HG03521 (cell line): ENCODE measurements around the gene C6orf118.

Source experiments
- ATAC-seq: cut with Tn5 transposase; IDR thresholded peaks from one replicate; pipeline ENCODE4 v1.9.1; 2021; ENCODE audit warnings: mild to moderate bottlenecking, moderate library complexity; ENCODE audit not compliant: unreplicated experiment

C6orf118 gene

DNA sequence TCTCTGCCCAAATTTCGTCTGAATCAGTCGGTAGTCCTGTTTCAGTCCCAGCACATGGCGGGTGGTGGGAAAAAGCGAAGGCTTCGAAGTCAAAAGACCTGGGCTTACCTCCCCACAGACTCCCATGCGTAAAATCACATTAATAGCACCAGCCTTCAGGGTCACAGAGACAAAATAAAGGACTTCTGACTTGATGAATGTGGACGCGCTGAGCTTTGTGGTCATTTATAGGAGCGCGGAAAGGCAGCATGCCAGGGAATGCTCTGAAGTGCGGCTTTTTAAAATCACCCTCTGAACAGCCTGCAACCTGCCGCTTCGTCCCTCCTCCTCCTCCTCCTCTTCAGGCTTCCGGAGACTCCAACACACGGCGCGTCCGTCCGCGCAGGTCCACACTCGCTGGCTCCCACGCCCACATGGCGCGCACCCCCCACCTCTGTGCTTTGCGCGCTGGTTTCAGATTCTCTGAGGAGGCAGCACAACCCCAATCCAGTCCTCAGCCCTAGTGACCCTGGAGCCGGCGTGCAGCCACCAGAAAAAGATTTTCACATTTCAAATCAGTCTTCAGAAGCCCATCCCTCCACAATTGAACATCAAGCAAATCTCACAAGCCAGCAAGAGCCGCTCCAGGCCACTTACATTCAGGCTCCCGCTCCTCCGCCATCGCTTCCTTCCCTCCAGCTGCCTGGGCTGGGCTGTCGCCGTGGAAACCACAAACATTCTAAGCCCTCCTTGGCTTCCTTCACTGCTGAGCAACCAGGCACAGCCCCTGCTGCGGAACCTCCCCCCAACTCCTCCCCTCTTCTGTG, at the start of gene C6orf118:
TSS of gene C6orf118 (minus strand) at position 680 of the 806 bp plus-strand sequence. CDS start at position 661, 19 bp downstream.
- ATAC-seq, result no peak

DNA sequence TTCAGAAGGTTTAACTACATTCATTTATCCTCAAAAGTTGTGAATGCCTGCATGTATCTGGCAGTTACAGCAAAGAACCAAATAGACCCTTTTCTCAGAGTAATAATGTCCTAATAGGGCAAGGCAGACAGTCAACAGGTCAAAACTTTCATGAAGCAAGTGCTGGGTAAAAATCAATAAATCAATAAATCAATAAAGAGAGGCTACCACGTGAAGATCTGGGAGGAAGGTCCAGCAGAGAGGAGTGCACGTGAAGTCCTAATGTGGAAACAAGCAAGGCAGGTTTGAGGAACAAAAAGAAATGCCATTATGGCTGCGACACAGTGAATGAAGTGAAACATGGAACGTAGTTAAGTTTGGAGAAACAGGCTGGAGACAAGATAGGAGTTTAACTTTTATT, 36.3 kb upstream of the C6orf118 start:
- ATAC-seq, result no peak

DNA sequence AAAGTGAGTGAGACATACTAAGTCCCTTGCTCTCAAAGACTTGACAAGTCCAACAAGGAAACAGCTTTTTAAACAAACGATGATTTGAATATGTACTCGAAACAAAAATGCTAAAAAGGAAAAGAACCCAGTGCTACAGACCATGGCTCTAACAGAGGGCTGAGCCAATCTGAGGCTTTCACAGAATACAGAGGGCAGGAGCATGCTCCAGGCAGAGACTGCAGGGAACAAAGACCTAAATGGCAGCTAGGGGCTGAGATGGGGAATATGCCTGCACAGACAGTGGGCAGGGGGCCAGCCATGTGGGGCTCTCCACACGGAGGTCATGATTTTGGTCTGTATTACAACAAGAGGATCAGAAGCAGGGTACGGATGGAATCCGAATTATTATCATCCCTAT, 31.1 kb upstream of the C6orf118 start:
- ATAC-seq, result no peak

DNA sequence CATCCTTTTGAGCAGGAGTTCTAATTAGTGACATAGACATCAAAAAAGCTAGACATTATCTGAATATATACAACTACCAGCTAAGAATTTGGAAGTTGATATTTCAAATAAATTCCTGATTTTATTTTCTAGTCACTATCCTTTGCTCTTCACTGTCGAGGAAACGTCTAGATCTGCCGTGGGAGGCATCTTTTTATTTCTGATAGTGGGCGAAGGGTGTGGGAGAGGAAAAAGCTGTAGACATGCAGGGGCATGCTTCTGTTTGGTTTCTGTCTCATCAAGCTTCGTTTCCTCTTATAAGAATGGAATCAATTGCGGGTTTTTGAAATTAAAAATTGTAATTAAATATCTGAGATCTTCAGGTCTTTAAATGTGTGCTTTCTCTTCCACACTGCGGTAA, 16.2 kb upstream of the C6orf118 start:
- no peak for ATAC-seq

DNA sequence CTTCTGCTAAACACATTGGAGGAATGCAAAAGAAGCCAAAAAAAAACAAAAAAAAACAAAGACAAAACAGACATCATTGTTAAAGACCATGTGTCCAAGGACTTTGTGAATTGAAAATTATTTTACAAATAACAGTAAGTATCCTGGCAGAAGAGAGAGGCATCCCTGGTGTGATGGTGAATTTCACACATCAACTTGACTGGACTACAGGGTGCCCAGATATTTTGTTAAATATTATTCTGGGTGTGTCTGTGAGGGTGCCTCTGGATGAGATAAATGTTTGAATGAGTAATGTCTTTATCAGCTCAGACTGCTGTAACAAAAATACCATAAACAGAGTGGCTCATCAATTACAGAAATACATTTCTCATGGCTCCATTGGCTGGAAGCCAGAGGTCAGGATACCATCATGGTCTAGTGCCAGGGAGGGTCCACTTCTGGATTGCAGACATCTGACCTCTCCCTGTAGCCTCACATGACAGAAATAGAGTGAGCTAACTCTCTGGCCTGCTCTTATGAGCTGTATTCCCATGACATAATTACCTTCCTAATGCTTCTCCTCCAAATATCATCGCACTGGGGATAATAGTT, 12.2 kb upstream of the C6orf118 start:
- no peak for ATAC-seq

DNA sequence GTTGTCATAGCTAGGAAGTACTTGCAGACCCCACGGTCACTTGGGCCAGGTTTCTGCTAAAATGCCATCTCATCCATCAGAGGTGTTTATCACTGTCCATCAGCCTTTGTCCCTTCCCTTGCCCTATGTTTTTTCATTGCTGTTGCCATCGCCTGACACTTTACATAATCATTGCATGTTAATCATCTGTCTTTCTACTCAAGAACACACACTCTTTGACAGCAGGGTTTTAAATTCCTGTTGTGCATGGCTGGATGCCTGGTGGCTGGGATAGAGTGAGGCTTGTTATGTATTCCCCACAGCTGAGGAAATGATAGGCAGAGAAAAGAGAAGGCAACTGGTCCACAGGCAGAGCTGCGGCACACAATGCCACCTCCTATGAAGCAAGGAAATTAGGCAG, 11.7 kb upstream of the C6orf118 start:
- ATAC-seq, result no peak

DNA sequence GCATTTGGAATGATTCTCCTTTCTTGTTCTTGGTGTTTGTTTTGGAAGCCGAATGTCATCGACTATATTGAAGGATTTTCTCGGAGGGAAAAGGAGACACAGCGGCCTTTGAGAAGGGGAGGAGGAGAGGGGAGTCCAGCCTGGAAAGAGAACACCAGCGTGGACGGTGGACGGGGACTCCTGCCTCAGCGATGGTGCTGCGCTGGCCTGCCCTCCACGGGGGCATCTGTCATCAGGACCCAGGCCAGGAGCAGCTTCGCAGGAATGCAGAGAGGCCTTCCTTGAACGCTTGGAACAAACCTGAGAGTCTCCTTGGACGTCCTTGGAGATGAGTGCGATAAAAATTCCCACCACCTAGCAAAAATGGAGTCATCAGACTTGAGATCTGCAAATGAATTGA, 8.3 kb upstream of the C6orf118 start:
- no peak for ATAC-seq

DNA sequence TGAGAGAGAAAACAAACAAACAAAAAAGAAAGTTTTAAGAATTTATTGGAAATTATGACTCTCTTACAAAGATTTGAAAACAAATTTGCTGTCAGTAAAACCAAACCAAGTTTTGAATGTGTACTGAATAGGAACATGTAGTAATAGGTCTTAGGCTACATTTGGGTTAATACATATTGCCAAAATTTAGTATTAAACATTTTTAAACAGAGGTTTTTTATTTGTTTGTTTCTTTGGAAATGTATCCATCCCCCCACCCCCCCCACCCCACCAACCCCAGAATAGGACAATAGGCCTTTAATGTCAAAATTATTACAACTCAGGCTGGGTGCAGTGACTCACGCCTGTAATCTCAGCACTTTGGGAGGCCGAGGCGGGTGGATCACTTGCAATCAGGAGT, 2.5 kb downstream of the C6orf118 start:
- ATAC-seq, result no peak

DNA sequence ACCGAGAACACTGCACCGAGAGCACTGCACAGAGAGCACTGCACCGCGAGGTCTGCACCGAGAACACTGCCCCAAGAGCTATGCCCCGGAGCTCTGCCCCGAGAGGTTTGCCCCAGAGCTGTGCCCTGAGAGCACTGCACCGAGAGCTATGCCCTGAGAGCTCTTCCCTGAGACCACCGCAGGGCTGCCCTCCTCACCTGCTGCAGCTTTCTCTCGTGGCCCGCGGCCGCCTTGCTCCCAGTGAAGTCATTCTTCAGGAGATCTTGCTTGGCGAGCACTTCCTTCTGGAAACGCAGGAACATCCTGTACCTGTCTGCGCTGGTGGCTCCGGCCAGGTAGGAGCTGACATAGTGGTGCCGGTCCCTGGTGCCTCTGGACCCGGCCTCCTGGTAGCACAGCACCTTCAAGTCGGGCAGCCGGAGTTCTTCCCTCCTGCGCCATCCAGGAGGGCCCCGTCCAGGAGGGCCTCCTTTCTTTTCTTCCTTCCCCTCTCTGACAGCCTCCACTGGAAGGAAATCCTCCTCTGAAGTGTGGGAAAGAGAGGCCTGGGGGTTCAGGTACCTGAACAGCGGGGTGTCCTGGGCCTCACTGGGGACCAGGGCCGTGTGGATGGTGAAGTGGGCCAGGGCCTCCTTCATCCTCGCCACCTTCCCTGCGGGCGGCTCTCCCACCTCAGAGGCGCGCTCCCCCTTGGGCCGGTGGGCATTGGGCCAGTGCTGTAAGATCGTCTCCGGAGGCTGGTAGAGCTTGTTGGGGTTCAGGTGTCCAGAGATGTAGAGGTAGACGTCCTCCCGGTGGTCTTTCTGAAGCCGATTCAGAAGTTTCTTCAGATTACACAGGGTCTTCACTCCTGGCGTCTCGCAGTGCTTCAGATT, 7.8 kb downstream of the C6orf118 start:
- no peak for ATAC-seq

DNA sequence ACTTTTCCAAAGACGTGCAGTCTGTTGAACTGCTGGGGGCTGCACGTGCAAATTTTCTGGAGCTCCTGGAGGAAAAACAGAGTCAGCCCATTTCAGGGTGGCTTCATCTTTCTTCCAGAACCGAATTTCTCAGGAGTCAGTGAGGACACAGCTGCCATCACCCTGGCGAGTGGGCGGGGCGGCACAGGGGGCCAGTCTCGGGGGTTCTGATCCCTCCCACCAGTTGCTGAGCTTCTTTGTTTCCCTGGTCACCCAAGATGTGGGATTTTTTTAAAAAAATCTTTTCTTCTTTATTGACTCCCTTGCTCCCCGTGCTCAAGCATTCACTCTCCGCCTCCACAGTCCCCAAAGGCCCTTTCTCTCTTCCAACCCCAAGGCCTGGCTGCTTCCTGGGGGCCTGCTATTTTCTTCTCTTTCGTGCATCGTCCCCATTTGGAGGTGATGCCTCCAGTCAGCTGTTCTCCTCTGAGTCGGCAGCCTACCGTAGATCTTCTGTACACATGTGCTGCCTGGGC, 8.9 kb downstream of the C6orf118 start:
- ATAC-seq, result no peak

DNA sequence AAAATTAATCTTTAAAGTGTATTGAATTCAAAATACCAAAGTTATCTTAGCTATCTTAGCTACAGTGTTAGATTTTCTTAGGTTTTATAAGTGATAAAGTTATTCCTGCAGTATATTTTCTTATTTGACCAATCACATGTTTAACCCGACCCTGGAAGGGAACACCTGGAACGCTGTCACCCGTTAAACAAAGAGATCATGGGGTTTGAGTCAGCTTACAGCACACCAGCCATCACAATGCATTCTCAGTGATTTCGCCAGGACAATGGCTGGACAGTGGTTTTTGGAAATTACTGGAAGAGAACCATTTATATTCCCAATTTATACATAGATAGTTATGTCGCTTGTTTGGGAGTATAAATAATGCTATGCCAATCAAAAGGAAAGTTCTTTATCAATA, 10.5 kb downstream of the C6orf118 start:
- ATAC-seq, result no peak

DNA sequence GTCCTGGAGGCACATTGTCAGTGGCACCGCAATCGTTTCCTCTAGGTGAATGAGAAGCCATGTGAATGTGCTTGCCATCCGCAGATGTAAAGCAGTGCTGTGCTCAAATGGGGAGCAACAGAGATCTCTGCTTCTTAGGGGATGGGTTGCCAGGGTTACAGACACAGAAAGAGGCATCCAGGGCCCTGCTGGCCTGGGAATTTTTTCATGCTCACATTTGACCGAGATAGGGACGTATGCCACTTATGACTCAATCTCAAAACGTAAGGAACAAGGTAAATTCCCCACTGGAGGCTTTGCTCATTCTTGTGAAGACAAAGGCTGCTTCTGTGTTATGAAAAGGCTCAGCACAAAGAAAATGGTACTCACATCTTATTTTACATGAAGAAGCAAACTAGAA, 11.0 kb downstream of the C6orf118 start:
- ATAC-seq, result no peak

DNA sequence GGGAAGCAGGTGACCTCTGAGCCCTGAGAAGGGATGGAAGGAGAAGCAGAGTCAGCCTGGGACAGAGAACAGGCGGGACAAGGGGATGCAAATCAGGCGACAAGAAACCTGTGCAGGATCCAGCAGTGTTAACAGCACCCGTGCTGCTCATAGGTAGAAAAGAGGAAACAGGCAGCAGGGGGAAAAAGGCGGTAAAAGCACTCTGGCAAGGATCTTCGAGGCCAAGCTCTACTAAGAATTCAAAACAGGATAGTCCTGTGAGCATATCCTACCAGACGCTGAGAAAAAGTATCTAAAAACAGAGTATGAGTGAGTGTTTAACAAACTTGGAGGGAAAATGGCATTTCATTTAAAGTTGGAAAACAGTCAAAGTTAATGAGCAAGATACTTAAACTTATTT, 16.7 kb downstream of the C6orf118 start:
- ATAC-seq, result no peak

DNA sequence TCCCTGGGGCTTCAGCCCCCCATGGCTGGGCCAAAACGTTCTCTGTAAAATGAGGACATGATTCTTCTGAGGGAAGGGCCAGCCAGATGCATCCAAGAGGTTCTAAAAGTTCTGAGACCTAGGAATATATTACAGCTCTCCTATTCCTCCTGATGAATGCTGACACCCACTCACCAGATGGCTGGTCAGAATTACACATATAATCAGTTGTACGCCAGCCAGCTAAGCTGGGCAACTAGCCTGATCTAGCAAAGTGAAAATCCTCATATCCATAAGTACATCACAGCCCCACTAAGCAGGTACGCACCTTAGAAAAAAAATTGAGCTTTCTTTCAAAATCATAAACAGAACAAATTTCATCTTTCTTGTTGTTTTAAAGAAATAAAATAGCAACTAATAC, 34.8 kb downstream of the C6orf118 start:
- no peak for ATAC-seq

DNA sequence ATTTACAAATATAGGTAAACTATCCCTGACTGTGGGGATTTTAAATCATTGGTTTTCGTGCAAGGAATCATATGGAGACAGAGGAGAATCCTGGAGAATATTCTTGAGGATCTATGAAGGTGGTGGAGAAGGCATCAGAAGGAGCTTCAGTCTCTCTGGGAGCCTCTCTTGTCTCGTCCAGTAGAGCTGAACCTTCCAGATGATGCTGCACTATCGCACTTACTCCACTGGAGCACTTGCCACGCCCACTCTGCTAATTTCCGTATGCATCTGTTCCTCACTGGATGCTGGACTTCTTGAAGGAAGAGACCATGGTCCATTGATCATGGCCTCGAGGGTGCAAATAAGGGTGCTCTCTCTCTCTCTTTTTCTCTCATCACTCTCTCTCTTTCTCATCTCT, 36.8 kb downstream of the C6orf118 start:
- ATAC-seq, result no peak

DNA sequence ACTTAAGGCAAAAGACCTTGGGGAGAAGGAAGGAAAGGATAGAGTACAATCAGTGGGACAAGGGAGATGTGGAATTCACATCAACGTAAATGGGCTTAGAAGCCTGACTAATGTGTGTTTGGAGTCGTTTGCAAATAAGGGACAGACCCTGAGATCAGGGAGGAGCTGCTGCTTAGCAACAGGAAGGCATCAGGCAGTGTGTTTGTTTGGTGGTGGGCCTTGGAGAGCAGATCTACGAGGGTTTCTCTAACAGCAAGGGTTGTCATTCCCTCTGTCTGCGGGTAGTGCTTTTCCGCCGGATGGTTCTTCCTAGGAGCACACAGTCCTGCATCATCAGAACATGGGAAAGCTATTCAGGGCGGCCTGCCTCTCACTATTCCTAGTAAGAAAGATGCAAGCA, 40.4 kb downstream of the C6orf118 start:
- no peak for ATAC-seq

DNA sequence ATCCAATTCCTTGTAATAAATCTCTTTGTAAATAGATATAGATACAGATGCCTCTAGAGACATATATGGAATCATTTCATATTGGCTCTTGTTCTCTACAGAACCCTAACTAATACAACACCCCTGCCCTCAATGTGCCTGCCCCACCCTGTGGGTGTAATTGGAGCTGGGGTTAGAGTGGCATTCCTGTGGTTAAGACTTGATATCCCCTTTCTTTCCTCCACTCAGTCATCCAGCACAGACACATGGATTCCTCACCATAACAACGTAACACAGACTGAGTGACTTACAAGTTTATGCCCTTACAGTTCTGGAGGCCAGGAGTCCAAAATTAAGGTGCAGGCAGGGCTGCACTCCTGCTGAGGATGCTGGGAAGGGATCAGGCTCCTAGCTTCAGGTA, 42.8 kb downstream of the C6orf118 start:
- ATAC-seq, result no peak

DNA sequence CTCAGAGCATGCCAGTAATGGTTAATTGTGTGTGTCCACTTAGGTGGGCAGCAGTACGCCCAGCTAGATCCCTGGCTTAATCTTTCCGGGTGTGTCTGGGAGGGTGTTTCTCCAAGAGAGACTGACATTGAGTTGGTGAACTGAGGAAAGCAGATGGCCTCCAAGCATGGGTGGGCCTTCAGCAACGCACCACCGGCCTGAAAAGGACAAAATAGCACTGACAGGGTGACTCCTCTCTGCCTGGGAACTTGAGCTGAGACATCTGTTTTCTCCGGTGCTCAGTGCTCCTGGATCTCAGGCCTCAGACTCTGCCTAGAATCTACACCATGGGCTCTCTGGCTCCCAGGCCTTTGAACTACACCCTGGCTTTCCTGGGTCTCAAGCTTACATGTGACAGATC, 43.2 kb downstream of the C6orf118 start:
- no peak for ATAC-seq

DNA sequence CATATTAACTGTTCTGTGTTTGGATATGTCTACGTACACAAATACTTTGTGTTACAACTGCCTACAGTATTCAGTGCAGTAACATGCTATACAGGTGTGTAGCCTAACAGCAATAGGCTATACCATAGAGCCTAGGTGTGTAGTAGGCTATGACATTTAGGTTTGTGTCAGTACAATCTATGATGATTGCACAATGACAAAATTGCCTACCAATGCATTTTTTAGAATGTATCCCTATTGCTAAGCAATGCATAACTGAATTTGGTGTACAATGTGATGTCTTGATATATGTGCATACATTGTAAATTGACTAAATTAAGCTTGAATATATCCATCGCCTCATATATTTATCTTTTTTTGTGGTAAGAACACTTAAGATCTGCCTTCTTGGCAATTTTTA, 48.9 kb downstream of the C6orf118 start:
- ATAC-seq, result no peak

DNA sequence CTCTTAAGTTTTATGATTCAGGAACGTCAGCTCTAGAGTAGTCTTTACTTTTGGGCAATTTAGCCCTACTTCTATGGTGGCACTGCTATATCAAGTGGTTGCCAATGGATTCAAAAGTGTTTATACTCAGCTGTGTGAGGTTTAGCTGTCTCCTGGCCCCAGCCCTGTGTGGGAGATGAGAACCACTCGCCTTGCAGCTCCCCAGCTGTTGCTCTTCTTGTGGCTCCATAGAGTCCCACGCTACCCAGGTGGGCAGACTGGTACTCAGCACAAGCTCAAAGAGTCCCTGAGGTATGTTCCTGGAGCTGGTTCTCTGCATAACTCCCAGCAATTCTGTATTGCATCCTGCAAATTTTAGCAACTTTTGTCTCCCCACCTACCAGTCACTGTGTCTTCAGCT, 59.6 kb downstream of the C6orf118 start:
- ATAC-seq, result no peak

DNA sequence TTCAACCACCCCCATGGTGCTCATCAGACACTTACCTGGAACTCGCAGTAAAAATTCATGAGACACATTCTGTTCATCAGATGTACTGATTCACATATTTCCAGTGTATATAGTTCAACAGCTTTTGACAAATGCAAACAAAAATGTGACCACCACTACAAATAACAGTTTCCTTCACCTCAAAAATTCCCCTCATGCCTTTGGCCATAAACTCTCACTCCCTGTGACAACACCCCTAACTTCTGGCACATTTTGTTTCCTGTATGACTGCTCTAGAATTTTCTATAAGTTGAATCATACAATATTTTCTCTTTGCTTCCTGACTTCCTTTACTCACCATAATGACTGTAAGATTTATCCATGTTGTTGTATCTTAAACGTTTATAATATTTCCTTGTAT, 63.7 kb downstream of the C6orf118 start:
- no peak for ATAC-seq

DNA sequence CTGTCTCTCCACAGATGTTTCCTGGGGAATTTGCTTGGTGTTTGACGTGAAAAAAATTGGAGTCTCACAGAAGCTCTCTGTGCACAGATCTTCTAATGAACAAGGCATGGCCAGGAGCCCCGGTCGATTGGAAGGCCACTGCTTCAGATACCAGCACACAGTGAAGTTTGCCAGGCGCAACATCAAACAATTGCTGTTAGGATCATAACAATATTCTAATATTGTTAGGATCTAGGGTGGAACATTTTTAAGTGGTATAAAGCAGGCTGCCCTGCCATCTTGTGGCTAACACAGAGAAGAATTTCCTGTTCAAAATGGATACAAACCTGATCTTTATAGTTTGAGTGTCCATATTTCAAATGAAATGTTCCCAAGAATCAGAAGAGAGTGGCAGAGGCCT, 64.1 kb downstream of the C6orf118 start:
- no peak for ATAC-seq
